Fibroblast of lung (primary cell): ENCODE results near the gene LAMB1. TPM values are rescaled to one million over a fixed set of nuclear protein-coding genes. Genes with fewer than 3 reads are reported as not detected.

Source experiments
- DNase-seq, 2 donors: peaks; one replicate each; pipeline versions ENCODE4 v3.0.0 to v3.0.0-alpha.2; 2010; ENCODE audit warnings: low read depth in 2 of 2
- H2AFZ ChIP-seq: 2 replicates; pipeline ENCODE4 v1.5.1; 2012; ENCODE audit warnings: low read length, control low read depth, inconsistent platforms
- H3K27ac ChIP-seq: 2 replicates; pipeline ENCODE4 v1.5.1; 2011; ENCODE audit warnings: low read length, control low read depth; ENCODE audit not compliant: insufficient read depth
- H3K27me3 ChIP-seq: 2 replicates; pipeline ENCODE4 v1.5.1; 2011; ENCODE audit warnings: mild to moderate bottlenecking, low read length; ENCODE audit not compliant: control insufficient read depth, insufficient read depth
- H3K36me3 ChIP-seq: 2 replicates; pipeline ENCODE4 v1.5.1; 2011; ENCODE audit warnings: low read length; ENCODE audit not compliant: control insufficient read depth, insufficient read depth
- H3K4me1 ChIP-seq: 2 replicates; pipeline ENCODE4 v1.5.1; 2011; ENCODE audit warnings: low read length; ENCODE audit not compliant: control insufficient read depth, insufficient read depth; ENCODE audit errors: extremely low read depth
- H3K4me2 ChIP-seq: 2 replicates; pipeline ENCODE4 v1.5.1; 2011; ENCODE audit warnings: low read length, control low read depth; ENCODE audit not compliant: insufficient read depth; ENCODE audit errors: extremely low read depth
- H3K4me3 ChIP-seq, 4 experiments: fragments of 200-600 bp in 1 of 4; sonication (generic) in 1 of 4; replicated peaks in 1 of 4; 2 replicates each; pipeline ENCODE4 v1.5.1; 2011 to 2016; ENCODE audit warnings: low read length in 4 of 4, low read depth in 3 of 4, mild to moderate bottlenecking in 3 of 4, control low read depth in 2 of 4, inconsistent platforms in 1 of 4, mixed read lengths in 1 of 4; ENCODE audit not compliant: insufficient read depth in 1 of 4; ENCODE audit errors: control extremely low read depth in 1 of 4
- H3K79me2 ChIP-seq: 2 replicates; pipeline ENCODE4 v1.5.1; 2012; ENCODE audit warnings: mild to moderate bottlenecking, low read length, inconsistent platforms; ENCODE audit not compliant: control insufficient read depth, insufficient read depth
- H3K9ac ChIP-seq: 2 replicates; pipeline ENCODE4 v1.5.1; 2011; ENCODE audit warnings: mild to moderate bottlenecking, low read length, control low read depth; ENCODE audit not compliant: insufficient read depth
- H3K9me3 ChIP-seq: 2 replicates; pipeline ENCODE4 v1.5.1; 2012; ENCODE audit warnings: low read depth, low read length; ENCODE audit not compliant: control insufficient read depth, insufficient read depth
- H4K20me1 ChIP-seq: 2 replicates; pipeline ENCODE4 v1.5.1; 2011; ENCODE audit warnings: low read length; ENCODE audit not compliant: control insufficient read depth, insufficient read depth; ENCODE audit errors: extremely low read depth
- CTCF ChIP-seq, 2 donors: IDR thresholded peaks in 1 of 2; conservative IDR thresholded peaks in 1 of 2; 1 replicate in 1 of 2; 2 replicates in 1 of 2; pipeline ENCODE4 v1.5.1; 2011 to 2012; ENCODE audit warnings: low read length in 2 of 2, control low read depth in 1 of 2, inconsistent platforms in 1 of 2, low read depth in 1 of 2, mild to moderate bottlenecking in 1 of 2
- EZH2 ChIP-seq: IDR thresholded peaks from 2 replicates; pipeline ENCODE4 v1.5.1; 2012; ENCODE audit warnings: low read length, control low read depth, mild to moderate bottlenecking; ENCODE audit errors: missing control alignments
- polyA plus RNA-seq, 2 donors: library from polyadenylated mRNA; depleted of rRNA in 1 of 2; stranded (reverse) in 1 of 2; unstranded in 1 of 2; fragments of >200 nt; gene quantifications; 2 replicates each; pipeline ENCODE4 v1.2.1, GENCODE V29; 2011 to 2012; ENCODE audit warnings: missing spikeins in 1 of 2
- total RNA-seq: library from RNA; depleted of rRNA; stranded (reverse); fragments of >200 nt; gene quantifications from 2 replicates; pipeline ENCODE4 v1.2.1, GENCODE V29; 2014

The LAMB1 gene
- total and polyA plus RNA-seq, 2 donors (not counting 1 experiment from before 2014, with no cell fraction given), result 428 to 516 TPM

GRCh38 chr7:107951172-107951787, 51.7 kb downstream of the LAMB1 start:
- no peaks in the 10 kb centered on the region for H3K9me3 ChIP-seq
- peaks cover 41% of the 10 kb centered on the region for H3K36me3 ChIP-seq
- H3K4me1 ChIP-seq, result peaks cover 63% of the 10 kb centered on the region
- no peak overlapping the region for H3K4me3 ChIP-seq
- no peak for DNase-seq
- TF ChIP-seq CTCF (conservative IDR thresholded peaks at IDR 0.05 in 1 of 2, IDR thresholded peaks at IDR 0.05 in 1 of 2; ENCODE audit: low read depth in 1 of 2, low read length in 2 of 2) (no peak), EZH2 (no peak)
- H3K4me2 ChIP-seq, result no peak overlapping the region
- peak overlapping the region; percentile 10 for H3K27ac ChIP-seq
- no peaks in the 10 kb centered on the region for H3K27me3 ChIP-seq
- H2AFZ ChIP-seq, result no peak overlapping the region
- H3K79me2 ChIP-seq, result no peaks in the 10 kb centered on the region
- H4K20me1 ChIP-seq, result no peaks in the 10 kb centered on the region
- H3K9ac ChIP-seq, result no peak overlapping the region

DNA sequence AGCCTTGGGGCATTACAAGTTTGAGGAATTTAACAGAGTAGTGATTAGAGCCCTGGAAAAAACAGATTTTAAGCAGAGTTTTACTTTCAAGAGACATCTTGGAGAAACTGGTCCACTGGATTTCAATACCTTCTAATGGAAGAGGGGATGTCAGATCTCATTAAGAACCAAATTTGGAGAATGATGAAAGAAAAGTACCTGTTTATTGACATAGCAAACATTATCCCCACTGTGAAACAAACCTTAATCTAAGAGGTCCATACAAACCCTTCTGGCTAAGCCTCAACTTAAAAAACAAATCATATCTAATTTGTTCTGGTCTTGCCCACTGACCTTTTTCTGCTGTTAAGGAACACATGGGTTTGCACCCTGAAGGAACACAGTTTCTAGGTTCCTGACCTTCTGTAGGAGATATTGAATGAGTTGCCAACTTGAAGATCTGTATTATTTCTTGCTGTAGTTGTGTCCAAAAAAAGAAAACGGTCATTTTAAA, 53.5 kb downstream of the LAMB1 start:
- TF ChIP-seq EZH2, result no peak
- TF ChIP-seq CTCF (conservative IDR thresholded peaks at IDR 0.05 in 1 of 2, IDR thresholded peaks at IDR 0.05 in 1 of 2; ENCODE audit: low read depth in 1 of 2, low read length in 2 of 2), result no peak
- Histone ChIP-seq H3K9me3 (no peaks in the 10 kb centered on the region), H3K27ac (peak overlapping the region; percentile 52), H2AFZ (no peak overlapping the region), H3K27me3 (no peaks in the 10 kb centered on the region), H3K4me1 (peaks cover 64% of the 10 kb centered on the region), H3K36me3 (peaks cover 46% of the 10 kb centered on the region), H4K20me1 (no peaks in the 10 kb centered on the region), H3K4me3 (peak overlapping the region in 1 of 4 experiments; percentile 8), H3K4me2 (peak overlapping the region; percentile 45), H3K9ac (no peak overlapping the region), H3K79me2 (no peaks in the 10 kb centered on the region)
- no peak for DNase-seq

DNA sequence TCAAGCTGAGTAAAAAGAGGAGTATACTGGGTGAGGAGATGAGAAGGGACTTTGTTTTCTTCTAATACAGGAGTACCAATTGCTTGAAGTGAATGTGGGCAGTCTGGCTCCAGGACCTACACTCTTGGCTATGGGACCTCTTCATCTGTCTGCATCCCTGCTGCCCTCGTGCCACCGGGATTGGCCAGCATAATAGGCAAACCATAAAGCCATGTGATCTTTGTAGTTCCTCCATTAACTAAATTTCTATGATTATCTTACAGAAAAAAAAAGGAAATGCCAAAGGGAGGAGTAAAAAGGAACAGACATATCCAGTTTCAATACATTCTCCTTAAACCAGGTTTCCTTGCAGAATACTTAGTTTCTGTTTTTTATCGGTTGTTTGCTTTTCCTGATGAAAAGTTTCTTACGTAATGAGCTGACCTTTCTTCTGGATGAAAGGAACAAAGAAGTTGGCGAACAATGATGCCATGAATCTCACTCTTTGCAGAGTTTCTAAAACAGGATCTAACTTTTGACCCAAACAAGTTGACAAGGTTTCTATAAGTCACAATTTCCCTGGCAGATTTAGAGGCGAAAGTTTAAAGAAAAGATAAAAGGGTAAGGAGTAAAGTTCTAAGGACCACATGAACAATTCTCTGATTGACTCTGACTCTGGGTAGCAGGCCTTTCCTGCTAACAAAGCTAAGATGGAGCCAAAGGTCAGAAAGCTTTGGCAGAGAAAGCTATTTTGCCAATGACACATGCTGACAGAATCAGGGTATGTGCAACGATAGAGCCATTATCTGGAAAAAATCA, 54.1 kb downstream of the LAMB1 start:
- Histone ChIP-seq H3K9ac (no peak overlapping the region), H3K4me1 (peaks cover 61% of the 10 kb centered on the region), H3K27me3 (no peaks in the 10 kb centered on the region), H3K27ac (peak overlapping the region; percentile 52), H3K4me2 (peak overlapping the region; percentile 25), H2AFZ (no peak overlapping the region), H3K36me3 (peaks cover 49% of the 10 kb centered on the region), H4K20me1 (no peaks in the 10 kb centered on the region), H3K4me3 (no peak overlapping the region), H3K9me3 (no peaks in the 10 kb centered on the region), H3K79me2 (no peaks in the 10 kb centered on the region)
- peak; percentile 93 for DNase-seq
- TF ChIP-seq CTCF (conservative IDR thresholded peaks at IDR 0.05 in 1 of 2, IDR thresholded peaks at IDR 0.05 in 1 of 2; ENCODE audit: low read depth in 1 of 2, low read length in 2 of 2) (no peak), EZH2 (no peak)
